Stimulated activated naive CD4-positive, alpha-beta T cell (primary cell): Measurements from ENCODE around the gene EXOSC10.
"Not testable (repeated sequence)": the region's sequence is repeated elsewhere in the genome, so short reads cannot be mapped to it uniquely, and the experiment has no call there.

Source experiments
- DNase-seq, 6 experiments: peaks; one replicate each; lab custom pipeline; 2025; lab: John Stamatoyannopoulos, UW

EXOSC10 gene

GRCh38 chr1:11044086-11044848 lies 55.4 kb downstream of the EXOSC10 start:
- no peak for DNase-seq

GRCh38 chr1:11042995-11043874 lies 56.4 kb downstream of the EXOSC10 start:
- no peak for DNase-seq

GRCh38 chr1:11042065-11042464 lies 57.6 kb downstream of the EXOSC10 start:
- DNase-seq, result no peak

GRCh38 chr1:11041048-11041447 lies 58.6 kb downstream of the EXOSC10 start:
- no peak for DNase-seq

- not testable (repeated sequence) for DNase-seq
Measured at GRCh38 chr1:11040105-11040429, 59.6 kb downstream of the EXOSC10 start.

- no peak for DNase-seq
Measured at GRCh38 chr1:11039351-11040104, 60.1 kb downstream of the EXOSC10 start.

GRCh38 chr1:11037740-11038182 lies 61.9 kb downstream of the EXOSC10 start:
- peak; percentile 73 to 90 (median 83) for DNase-seq

- not testable (repeated sequence) for DNase-seq
Measured at GRCh38 chr1:11037019-11037739, 62.5 kb downstream of the EXOSC10 start.

GRCh38 chr1:11031624-11032262 lies 67.9 kb downstream of the EXOSC10 start:
- DNase-seq, result no peak

GRCh38 chr1:11030865-11031264 lies 68.8 kb downstream of the EXOSC10 start:
- DNase-seq, result no peak

GRCh38 chr1:11028018-11028417 lies 71.7 kb downstream of the EXOSC10 start:
- DNase-seq, result no peak

- no peak for DNase-seq
Measured at GRCh38 chr1:11027316-11027715, 72.4 kb downstream of the EXOSC10 start.

GRCh38 chr1:11026903-11027302 lies 72.8 kb downstream of the EXOSC10 start:
- DNase-seq, result no peak

GRCh38 chr1:11026052-11026451 lies 73.6 kb downstream of the EXOSC10 start:
- no peak for DNase-seq

GRCh38 chr1:11025618-11026017 lies 74.1 kb downstream of the EXOSC10 start:
- no peak for DNase-seq

- no peak for DNase-seq
Measured at GRCh38 chr1:11024874-11025203, 74.8 kb downstream of the EXOSC10 start.

GRCh38 chr1:11024154-11024873 lies 75.4 kb downstream of the EXOSC10 start:
- DNase-seq, result no peak

GRCh38 chr1:11023201-11023600 lies 76.5 kb downstream of the EXOSC10 start:
- DNase-seq, result no peak

- DNase-seq, result no peak
Measured at GRCh38 chr1:11019971-11020370, 79.7 kb downstream of the EXOSC10 start.

GRCh38 chr1:11019358-11019757 lies 80.3 kb downstream of the EXOSC10 start:
- not testable (repeated sequence) for DNase-seq
